Activated T-helper 1 cell treated with anti-CD3 and anti-CD28 coated beads, Interleukin-2, amount 50 U/mL, for 16 hours (primary cell): ENCODE results near the gene ABI3.
"Not testable (repeated sequence)": the region's sequence is repeated elsewhere in the genome, so short reads cannot be mapped to it uniquely, and the experiment has no call there.

Experiments
- DNase-seq, 2 donors: peaks; one replicate each; pipeline ENCODE4 v3.0.0-alpha.2; 2020; ENCODE audit warnings: low read depth in 1 of 2, low spot score in 1 of 2

ABI3 gene

GRCh38 chr17:49249292-49249794 is 38.8 kb downstream of the ABI3 start:
- no peak for DNase-seq

DNA sequence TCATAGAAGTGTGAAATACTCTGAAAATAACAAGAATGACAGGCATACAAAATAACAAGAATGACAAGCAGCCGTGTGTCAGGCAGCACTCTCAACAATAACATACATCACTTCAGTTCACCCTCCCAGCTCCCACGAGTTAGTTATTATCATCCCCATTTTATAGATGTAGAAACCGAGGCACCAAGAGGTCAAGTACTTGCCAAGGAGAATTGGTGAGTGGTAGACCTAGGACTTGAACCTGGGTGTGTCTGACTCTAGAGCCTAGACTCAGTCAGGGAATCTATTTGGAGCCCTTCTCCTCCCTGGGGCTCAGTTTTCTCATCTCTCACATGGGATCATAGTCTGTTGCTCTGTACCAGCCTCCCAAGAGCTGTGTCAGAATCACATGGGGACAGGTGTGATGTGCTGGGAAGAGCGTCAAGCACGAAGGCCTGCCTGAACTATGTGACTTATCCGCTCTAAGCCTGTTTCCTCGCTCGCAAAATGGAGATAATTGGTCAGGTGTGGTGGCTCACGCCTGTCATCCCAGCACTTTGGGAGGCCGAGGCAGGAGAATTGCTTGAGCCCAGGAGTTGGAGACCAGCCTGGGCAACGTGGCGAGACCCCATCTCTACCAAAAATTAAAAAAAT is 39.5 kb downstream of the ABI3 start:
- DNase-seq, result no peak

DNA sequence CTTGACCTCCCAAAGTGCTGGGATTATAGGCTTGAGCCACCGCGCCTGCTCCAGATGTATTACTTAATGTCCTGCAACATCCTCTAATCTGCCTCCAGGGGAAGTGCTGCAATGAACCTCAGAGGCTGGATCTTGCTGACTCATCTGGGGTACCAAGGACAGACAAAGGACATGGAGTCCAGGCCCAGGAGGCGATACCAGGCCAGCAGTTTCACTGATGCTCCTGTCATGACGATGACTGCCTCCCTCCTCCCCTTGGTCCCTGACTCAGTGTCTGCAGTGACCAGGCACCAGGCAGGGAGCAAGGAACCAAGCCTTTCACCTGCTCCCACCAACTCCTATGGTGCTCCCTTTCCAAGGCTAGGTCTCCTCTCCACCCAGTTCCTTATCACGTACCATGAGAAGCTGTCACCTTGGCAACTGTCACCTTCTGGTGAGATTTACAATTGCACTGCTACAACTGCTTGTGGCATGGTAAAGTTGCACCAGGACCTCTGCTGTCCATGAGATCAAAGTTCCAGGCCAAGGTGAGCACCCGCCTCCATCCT is 41.7 kb downstream of the ABI3 start:
- no peak for DNase-seq

GRCh38 chr17:49254066-49254465 is 43.6 kb downstream of the ABI3 start:
- DNase-seq, result no peak

DNA sequence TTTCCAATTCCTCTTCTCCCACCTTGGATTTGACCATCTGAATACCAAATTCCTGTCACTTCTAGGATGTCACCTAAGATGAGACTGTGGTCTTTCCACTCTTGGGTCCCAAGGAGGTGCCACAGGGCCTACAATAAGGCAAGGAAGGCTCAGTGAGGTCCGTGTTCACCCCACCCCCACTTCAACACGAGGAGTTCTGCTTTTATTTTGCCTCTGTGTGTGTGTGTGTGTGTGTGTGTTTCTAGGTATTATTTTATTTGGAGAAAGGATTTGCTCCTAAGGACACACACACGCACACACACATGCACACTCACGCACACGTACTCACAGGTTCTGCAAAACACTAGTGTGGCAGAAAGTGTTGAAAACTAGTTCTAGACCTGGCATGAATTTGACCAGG is 44.6 kb downstream of the ABI3 start:
- no peak for DNase-seq

GRCh38 chr17:49258394-49258793 is 47.9 kb downstream of the ABI3 start:
- DNase-seq, result no peak

- DNase-seq, result no peak
Measured at GRCh38 chr17:49259663-49260010, 49.1 kb downstream of the ABI3 start.

GRCh38 chr17:49260011-49260816 is 49.7 kb downstream of the ABI3 start:
- peak; percentile 7 to 27 for DNase-seq

- peak in 1 of 2 donors; percentile 4 for DNase-seq
Measured at GRCh38 chr17:49260817-49261291, 50.3 kb downstream of the ABI3 start.

GRCh38 chr17:49261540-49261939 is 51.0 kb downstream of the ABI3 start:
- not testable (repeated sequence) for DNase-seq

DNA sequence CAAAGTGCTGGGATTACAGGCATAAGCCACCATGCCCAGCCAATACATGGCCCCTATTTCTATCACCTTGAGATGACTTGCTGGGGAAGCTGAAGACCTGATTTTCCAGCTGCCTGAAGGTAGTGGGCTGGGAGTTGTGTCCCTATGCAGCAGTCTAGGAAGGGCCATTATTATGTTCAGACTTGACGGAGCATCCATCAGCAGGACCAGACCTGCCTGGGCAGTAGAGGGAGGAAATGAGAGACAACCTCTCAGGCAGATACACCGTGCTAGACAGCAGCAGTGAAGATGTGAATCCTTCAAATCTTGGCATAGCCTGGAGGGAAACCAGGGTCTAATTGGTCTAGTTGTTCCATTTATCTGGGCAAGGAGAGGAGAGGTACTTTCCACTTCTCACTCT is 55.7 kb downstream of the ABI3 start:
- DNase-seq, result no peak

GRCh38 chr17:49267912-49268311 is 57.4 kb downstream of the ABI3 start:
- no peak for DNase-seq

- DNase-seq, result no peak
Measured at GRCh38 chr17:49269356-49269755, 58.8 kb downstream of the ABI3 start.
